ENCODE results near the gene ZNF793. TPM values are rescaled to one million over a fixed set of nuclear protein-coding genes. Genes with fewer than 3 reads are reported as not detected.
A peak's percentile ranks its signal among the peaks of the same experiment; 100 is the strongest.

The ZNF793 gene
- total RNA-seq, 1 donor from 2014 or later: 6.3 TPM

DNA sequence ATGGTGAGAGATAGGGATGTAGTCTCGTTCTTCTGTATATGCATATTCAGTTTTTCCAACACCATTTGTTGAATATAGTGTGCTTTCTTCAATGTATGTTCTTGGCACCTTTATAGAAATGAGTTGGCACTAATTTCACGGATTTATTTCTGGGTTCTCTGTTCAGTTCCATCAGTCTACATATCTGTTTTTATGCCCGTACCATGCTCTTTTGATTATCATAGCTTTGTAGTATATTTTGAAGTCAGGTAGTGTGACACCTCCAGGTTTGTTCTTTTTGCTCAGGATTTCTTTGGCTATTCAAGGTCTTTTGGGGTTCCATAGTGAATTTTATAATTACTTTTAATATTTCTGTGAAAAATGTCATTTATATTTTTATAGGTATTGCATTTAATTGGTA is 14.5 kb upstream of the ZNF793 start:
- Histone ChIP-seq H3K4me1 (ENCODE audit: control insufficient read depth in 3 of 3, insufficient read depth in 3 of 3, low read length in 3 of 3) (no peaks in the 10 kb centered on the region), H3K27me3 (ENCODE audit: control insufficient read depth in 3 of 3, insufficient read depth in 3 of 3, low read length in 3 of 3) (no peaks in the 10 kb centered on the region), H3K27ac (ENCODE audit: low read depth, low read length) (no peak overlapping the region), H3K9me3 (ENCODE audit: control insufficient read depth in 3 of 3, low read length in 3 of 3) (peaks cover 9 to 36% (median 20%) of the 10 kb centered on the region in 3 donors), H3K9ac (ENCODE audit: low read depth in 1 of 3, low read length in 3 of 3) (no peak overlapping the region), H3K36me3 (ENCODE audit: control insufficient read depth in 3 of 3, insufficient read depth in 3 of 3, low read length in 3 of 3) (no peaks in the 10 kb centered on the region), H3K4me3 (ENCODE audit: low read length in 3 of 3) (peak overlapping the region in 1 of 3 donors; percentile 38)

DNA sequence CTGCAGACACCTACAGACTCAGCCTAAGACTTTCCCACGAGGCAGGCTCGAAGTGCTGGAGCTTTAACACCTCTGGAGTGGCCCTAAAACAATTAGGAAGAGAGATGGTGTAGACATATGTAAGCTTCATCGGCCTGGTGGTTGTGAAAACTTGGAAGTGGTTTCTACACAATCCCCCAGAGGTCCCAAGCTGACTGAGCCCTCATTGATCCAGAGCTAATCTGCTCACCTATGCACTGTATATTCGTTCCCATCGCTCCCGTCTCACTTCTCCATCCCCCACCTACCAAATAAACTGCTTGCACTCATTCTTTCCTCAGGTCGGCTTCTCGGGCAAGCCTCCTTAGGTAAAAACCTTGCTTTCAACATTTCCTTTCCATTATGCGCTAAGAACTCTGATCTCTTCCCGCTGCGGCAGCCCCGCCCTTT is 767 bp upstream of the ZNF793 start:
- H3K9me3 ChIP-seq (ENCODE audit: control insufficient read depth in 3 of 3, low read length in 3 of 3): peaks cover 2 to 8% (median 3%) of the 10 kb centered on the region in 3 donors
- H3K4me3 ChIP-seq (ENCODE audit: low read length in 3 of 3): peak overlapping the region; percentile 95 to 99 (median 96)
- H3K27ac ChIP-seq (ENCODE audit: low read depth, low read length): peak overlapping the region; percentile 92
- peaks cover 3 to 14% (median 4%) of the 10 kb centered on the region in 3 donors for H3K36me3 ChIP-seq (ENCODE audit: control insufficient read depth in 3 of 3, insufficient read depth in 3 of 3, low read length in 3 of 3)
- peak overlapping the region; percentile 83 to 90 (median 88) for H3K9ac ChIP-seq (ENCODE audit: low read depth in 1 of 3, low read length in 3 of 3)
- no peaks in the 10 kb centered on the region for H3K27me3 ChIP-seq (ENCODE audit: control insufficient read depth in 3 of 3, insufficient read depth in 3 of 3, low read length in 3 of 3)
- H3K4me1 ChIP-seq (ENCODE audit: control insufficient read depth in 3 of 3, insufficient read depth in 3 of 3, low read length in 3 of 3): peaks cover 2 to 17% (median 3%) of the 10 kb centered on the region in 3 donors

DNA sequence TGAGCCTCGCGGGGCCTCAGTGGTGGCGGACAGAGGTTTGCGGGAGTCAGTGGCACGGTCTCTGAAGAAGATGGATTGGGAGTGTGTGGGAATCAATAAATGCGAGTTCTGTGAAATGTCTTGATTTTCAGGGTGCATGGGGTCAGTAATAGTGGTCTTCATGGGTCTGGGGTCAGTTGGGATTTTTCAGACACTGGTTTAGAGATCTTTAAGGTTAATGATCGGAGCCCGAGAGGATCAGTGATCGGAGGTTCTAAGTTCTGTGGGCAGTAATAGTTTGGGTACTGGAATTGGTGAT is 377 bp downstream of the ZNF793 start:
- Histone ChIP-seq H3K9me3 (ENCODE audit: control insufficient read depth in 3 of 3, low read length in 3 of 3) (peaks cover 3 to 8% (median 5%) of the 10 kb centered on the region in 3 donors), H3K4me1 (ENCODE audit: control insufficient read depth in 3 of 3, insufficient read depth in 3 of 3, low read length in 3 of 3) (peaks cover 2 to 17% (median 3%) of the 10 kb centered on the region in 3 donors), H3K9ac (ENCODE audit: low read depth in 1 of 3, low read length in 3 of 3) (peak overlapping the region; percentile 83 to 90 (median 88)), H3K4me3 (ENCODE audit: low read length in 3 of 3) (peak overlapping the region; percentile 95 to 99 (median 96)), H3K27me3 (ENCODE audit: control insufficient read depth in 3 of 3, insufficient read depth in 3 of 3, low read length in 3 of 3) (no peaks in the 10 kb centered on the region), H3K27ac (ENCODE audit: low read depth, low read length) (peak overlapping the region; percentile 92), H3K36me3 (ENCODE audit: control insufficient read depth in 3 of 3, insufficient read depth in 3 of 3, low read length in 3 of 3) (peaks cover 8 to 17% (median 14%) of the 10 kb centered on the region in 3 donors)

DNA sequence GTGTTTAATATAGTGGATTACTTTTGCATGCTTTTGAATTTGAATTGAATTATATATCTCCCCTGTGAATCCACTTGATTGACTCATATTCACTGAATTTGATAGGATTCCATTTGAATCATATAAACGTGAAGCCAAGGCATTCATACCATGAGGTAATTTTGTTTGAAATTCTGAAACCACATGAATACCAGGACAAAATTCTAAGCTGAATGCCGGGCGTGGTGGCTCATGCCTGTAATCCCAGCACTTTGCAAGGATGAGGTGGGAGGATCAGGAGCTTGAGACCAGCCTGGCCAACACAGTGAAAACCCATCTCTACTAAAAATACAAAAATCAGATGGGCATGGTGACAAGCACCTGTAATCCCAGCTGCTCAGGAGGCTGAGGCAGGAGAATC is 4.4 kb downstream of the ZNF793 start:
- peaks cover 0 to 11% (median 0%) of the 10 kb centered on the region in 3 donors for H3K4me1 ChIP-seq (ENCODE audit: control insufficient read depth in 3 of 3, insufficient read depth in 3 of 3, low read length in 3 of 3)
- H3K4me3 ChIP-seq (ENCODE audit: low read length in 3 of 3): no peak overlapping the region
- no peak overlapping the region for H3K27ac ChIP-seq (ENCODE audit: low read depth, low read length)
- H3K36me3 ChIP-seq (ENCODE audit: control insufficient read depth in 3 of 3, insufficient read depth in 3 of 3, low read length in 3 of 3): peaks cover 10 to 28% (median 15%) of the 10 kb centered on the region in 3 donors
- no peaks in the 10 kb centered on the region for H3K27me3 ChIP-seq (ENCODE audit: control insufficient read depth in 3 of 3, insufficient read depth in 3 of 3, low read length in 3 of 3)
- no peak overlapping the region for H3K9ac ChIP-seq (ENCODE audit: low read depth in 1 of 3, low read length in 3 of 3)
- H3K9me3 ChIP-seq (ENCODE audit: control insufficient read depth in 3 of 3, low read length in 3 of 3): peaks cover 0 to 12% (median 3%) of the 10 kb centered on the region in 3 donors

DNA sequence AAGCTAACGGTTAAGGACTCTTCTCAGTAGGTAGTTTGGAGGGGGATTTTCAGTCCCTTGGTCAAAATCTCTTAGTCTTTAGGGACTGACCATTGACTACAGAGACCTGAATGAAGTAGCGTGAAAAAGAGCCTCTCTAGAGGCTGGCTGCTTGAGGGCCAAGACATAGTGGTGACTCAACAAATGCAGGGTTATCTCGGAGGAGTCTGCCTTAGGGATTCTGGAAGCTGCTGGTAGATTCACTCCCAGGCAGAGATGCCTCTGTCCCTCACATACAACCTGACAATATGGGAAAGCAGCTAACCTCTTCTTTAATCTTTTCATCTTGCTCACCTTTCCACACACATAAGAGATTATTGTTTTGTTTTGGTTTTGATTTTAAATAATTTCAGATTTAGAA is 5.1 kb downstream of the ZNF793 start:
- Histone ChIP-seq H3K36me3 (ENCODE audit: control insufficient read depth in 3 of 3, insufficient read depth in 3 of 3, low read length in 3 of 3) (peaks cover 13 to 28% (median 15%) of the 10 kb centered on the region in 3 donors), H3K27me3 (ENCODE audit: control insufficient read depth in 3 of 3, insufficient read depth in 3 of 3, low read length in 3 of 3) (no peaks in the 10 kb centered on the region), H3K27ac (ENCODE audit: low read depth, low read length) (no peak overlapping the region), H3K4me1 (ENCODE audit: control insufficient read depth in 3 of 3, insufficient read depth in 3 of 3, low read length in 3 of 3) (peaks cover 0 to 10% (median 0%) of the 10 kb centered on the region in 3 donors), H3K4me3 (ENCODE audit: low read length in 3 of 3) (no peak overlapping the region), H3K9ac (ENCODE audit: low read depth in 1 of 3, low read length in 3 of 3) (no peak overlapping the region), H3K9me3 (ENCODE audit: control insufficient read depth in 3 of 3, low read length in 3 of 3) (peaks cover 0 to 12% (median 2%) of the 10 kb centered on the region in 3 donors)

DNA sequence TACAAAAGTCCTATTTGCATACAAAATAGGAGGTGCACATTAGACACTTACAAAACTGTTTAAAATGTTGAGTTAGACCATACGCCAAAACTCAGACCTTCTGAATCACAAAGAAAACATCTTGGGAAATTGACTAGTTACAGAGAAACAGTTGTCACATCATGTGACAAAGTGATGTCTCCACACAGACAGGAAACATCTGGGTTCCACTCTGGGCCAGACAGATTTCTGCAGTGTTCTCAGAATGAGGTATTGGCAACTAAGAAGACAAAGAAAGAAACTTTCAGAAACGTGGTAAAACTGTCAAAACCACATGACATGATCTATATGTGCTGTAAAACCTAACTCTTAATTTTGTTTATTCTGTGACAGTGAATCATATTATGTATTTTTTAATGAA is 6.7 kb downstream of the ZNF793 start:
- Histone ChIP-seq H3K27me3 (ENCODE audit: control insufficient read depth in 3 of 3, insufficient read depth in 3 of 3, low read length in 3 of 3) (no peaks in the 10 kb centered on the region), H3K9me3 (ENCODE audit: control insufficient read depth in 3 of 3, low read length in 3 of 3) (peaks cover 0 to 12% (median 0%) of the 10 kb centered on the region in 3 donors), H3K9ac (ENCODE audit: low read depth in 1 of 3, low read length in 3 of 3) (no peak overlapping the region), H3K36me3 (ENCODE audit: control insufficient read depth in 3 of 3, insufficient read depth in 3 of 3, low read length in 3 of 3) (peaks cover 16 to 28% (median 18%) of the 10 kb centered on the region in 3 donors), H3K27ac (ENCODE audit: low read depth, low read length) (no peak overlapping the region), H3K4me3 (ENCODE audit: low read length in 3 of 3) (no peak overlapping the region), H3K4me1 (ENCODE audit: control insufficient read depth in 3 of 3, insufficient read depth in 3 of 3, low read length in 3 of 3) (no peaks in the 10 kb centered on the region)

DNA sequence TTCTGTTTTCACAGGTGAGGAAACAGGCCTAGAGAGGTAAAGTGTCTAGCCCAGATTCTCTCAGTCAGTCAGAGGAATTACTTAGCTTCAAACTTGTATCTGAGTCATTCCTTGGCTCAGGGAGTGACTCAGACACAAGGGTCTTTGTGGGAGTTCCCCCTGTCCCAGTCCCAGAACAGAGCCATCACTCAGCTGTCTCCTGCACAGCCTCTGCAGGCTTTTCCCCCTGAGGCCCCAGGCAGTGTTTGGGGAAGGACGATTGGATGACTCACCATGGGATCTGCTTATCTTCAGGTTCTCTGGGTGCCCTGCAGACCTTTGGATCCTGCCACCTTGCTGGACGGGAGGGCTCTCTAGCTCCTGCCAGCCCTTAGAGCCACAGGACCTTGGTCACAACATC is 13.2 kb downstream of the ZNF793 start:
- Histone ChIP-seq H3K9me3 (ENCODE audit: control insufficient read depth in 3 of 3, low read length in 3 of 3) (peaks cover 2 to 19% (median 4%) of the 10 kb centered on the region in 3 donors), H3K4me1 (ENCODE audit: control insufficient read depth in 3 of 3, insufficient read depth in 3 of 3, low read length in 3 of 3) (no peaks in the 10 kb centered on the region), H3K9ac (ENCODE audit: low read depth in 1 of 3, low read length in 3 of 3) (no peak overlapping the region), H3K36me3 (ENCODE audit: control insufficient read depth in 3 of 3, insufficient read depth in 3 of 3, low read length in 3 of 3) (peaks cover 28 to 34% (median 32%) of the 10 kb centered on the region in 3 donors), H3K27me3 (ENCODE audit: control insufficient read depth in 3 of 3, insufficient read depth in 3 of 3, low read length in 3 of 3) (no peaks in the 10 kb centered on the region), H3K27ac (ENCODE audit: low read depth, low read length) (no peak overlapping the region), H3K4me3 (ENCODE audit: low read length in 3 of 3) (peak overlapping the region in 1 of 3 donors; percentile 23)

DNA sequence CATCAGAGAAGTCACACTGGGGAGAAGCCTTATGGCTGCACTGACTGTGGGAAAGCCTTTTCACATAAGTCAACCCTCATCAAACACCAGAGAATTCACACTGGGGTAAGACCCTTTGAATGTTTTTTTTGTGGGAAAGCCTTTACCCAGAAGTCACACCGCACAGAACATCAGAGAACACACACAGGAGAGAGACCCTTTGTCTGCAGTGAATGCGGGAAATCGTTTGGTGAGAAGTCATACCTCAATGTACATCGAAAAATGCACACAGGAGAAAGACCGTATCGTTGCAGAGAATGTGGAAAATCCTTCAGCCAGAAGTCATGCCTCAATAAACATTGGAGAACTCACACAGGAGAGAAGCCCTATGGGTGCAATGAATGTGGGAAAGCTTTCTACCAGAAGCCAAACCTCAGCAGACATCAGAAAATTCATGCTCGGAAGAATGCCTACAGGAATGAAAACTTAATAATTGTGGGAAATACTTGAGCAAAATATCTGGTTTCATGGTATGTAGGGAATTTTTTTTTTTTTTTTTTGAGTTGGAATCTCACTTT is 30.7 kb downstream of the ZNF793 start:
- Histone ChIP-seq H3K27ac (ENCODE audit: low read depth, low read length) (no peak overlapping the region), H3K4me3 (ENCODE audit: low read length in 3 of 3) (peak overlapping the region in 1 of 3 donors; percentile 66), H3K27me3 (ENCODE audit: control insufficient read depth in 3 of 3, insufficient read depth in 3 of 3, low read length in 3 of 3) (no peaks in the 10 kb centered on the region), H3K9ac (ENCODE audit: low read depth in 1 of 3, low read length in 3 of 3) (no peak overlapping the region), H3K36me3 (ENCODE audit: control insufficient read depth in 3 of 3, insufficient read depth in 3 of 3, low read length in 3 of 3) (peaks cover 38 to 46% (median 41%) of the 10 kb centered on the region in 3 donors), H3K4me1 (ENCODE audit: control insufficient read depth in 3 of 3, insufficient read depth in 3 of 3, low read length in 3 of 3) (no peaks in the 10 kb centered on the region), H3K9me3 (ENCODE audit: control insufficient read depth in 3 of 3, low read length in 3 of 3) (peaks cover 18 to 45% (median 22%) of the 10 kb centered on the region in 3 donors)

DNA sequence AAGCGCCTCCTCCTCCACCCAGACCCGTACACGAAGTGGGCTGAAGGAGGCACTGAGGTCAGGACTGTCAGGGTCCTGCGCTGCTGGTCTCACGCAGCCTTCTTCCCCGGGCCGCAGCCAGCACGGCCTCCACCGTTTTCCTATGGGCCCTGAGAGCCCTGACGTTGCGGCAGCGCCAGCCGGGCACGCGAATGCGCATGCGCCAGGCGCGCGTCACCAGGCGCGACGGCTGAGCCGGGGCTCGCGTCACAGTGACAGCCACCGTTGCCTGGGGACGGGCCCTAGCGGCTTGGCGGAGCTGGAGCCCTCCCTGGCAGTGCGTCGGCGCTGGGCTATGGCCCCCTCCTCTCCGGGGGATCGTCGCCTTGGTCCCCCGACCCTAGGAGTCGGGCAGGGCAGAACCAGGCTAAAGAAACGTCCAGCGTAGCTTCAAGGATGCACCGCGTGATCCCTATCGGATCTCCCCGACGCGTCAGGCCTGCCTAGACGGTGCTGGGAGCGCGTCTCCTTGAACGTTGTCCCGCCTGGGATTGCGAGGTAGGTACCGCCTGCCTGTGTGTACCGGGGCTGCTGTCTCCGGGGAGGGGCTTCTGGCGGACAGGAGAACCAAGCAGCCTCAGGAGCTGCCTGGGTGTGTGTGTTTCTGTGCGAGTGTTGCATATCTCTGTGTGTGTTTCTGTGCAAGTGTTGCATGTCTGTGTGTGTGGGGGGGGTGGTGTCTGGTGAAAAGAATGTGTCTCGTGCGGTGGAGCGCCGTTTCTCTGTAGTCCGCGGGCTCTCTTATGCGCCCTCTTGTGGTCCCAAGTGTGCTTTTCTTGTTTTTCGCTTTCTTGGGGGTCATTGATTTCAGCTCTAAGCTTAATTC is 44.6 kb downstream of the ZNF793 start:
- H3K27ac ChIP-seq (ENCODE audit: low read depth, low read length): no peak overlapping the region
- no peaks in the 10 kb centered on the region for H3K4me1 ChIP-seq (ENCODE audit: control insufficient read depth in 3 of 3, insufficient read depth in 3 of 3, low read length in 3 of 3)
- peak overlapping the region; percentile 54 to 62 (median 60) for H3K4me3 ChIP-seq (ENCODE audit: low read length in 3 of 3)
- no peaks in the 10 kb centered on the region for H3K27me3 ChIP-seq (ENCODE audit: control insufficient read depth in 3 of 3, insufficient read depth in 3 of 3, low read length in 3 of 3)
- peaks cover 0 to 10% (median 0%) of the 10 kb centered on the region in 3 donors for H3K36me3 ChIP-seq (ENCODE audit: control insufficient read depth in 3 of 3, insufficient read depth in 3 of 3, low read length in 3 of 3)
- H3K9ac ChIP-seq (ENCODE audit: low read depth in 1 of 3, low read length in 3 of 3): no peak overlapping the region
- peaks cover 32 to 53% (median 48%) of the 10 kb centered on the region in 3 donors for H3K9me3 ChIP-seq (ENCODE audit: control insufficient read depth in 3 of 3, low read length in 3 of 3)

DNA sequence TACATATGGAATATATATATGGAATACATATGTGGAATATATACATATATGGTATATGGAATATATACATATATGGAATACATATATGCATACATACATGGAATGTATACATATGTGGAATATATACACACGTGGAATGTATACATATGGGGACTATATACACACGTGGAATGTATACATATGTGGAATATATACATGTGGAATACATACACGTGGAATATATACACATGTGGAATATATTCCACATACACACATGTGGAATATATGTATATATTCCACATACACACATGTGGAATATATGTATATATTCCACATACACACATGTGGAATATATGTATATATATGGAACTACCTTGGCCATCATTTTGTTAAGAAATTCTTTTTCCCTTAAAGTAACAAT is 56.8 kb downstream of the ZNF793 start:
- H3K9me3 ChIP-seq (ENCODE audit: control insufficient read depth in 3 of 3, low read length in 3 of 3): peaks cover 46 to 74% (median 64%) of the 10 kb centered on the region in 3 donors
- H3K9ac ChIP-seq (ENCODE audit: low read depth in 1 of 3, low read length in 3 of 3): no peak overlapping the region
- no peaks in the 10 kb centered on the region for H3K4me1 ChIP-seq (ENCODE audit: control insufficient read depth in 3 of 3, insufficient read depth in 3 of 3, low read length in 3 of 3)
- H3K27me3 ChIP-seq (ENCODE audit: control insufficient read depth in 3 of 3, insufficient read depth in 3 of 3, low read length in 3 of 3): no peaks in the 10 kb centered on the region
- no peak overlapping the region for H3K27ac ChIP-seq (ENCODE audit: low read depth, low read length)
- peaks cover 27 to 50% (median 34%) of the 10 kb centered on the region in 3 donors for H3K36me3 ChIP-seq (ENCODE audit: control insufficient read depth in 3 of 3, insufficient read depth in 3 of 3, low read length in 3 of 3)
- peak overlapping the region in 1 of 3 donors; percentile 40 for H3K4me3 ChIP-seq (ENCODE audit: low read length in 3 of 3)
